Right cardiac atrium (tissue), 5 donors: ENCODE results near the gene CDK18. TPM values are rescaled to one million over a fixed set of nuclear protein-coding genes. Genes with fewer than 3 reads are reported as not detected.

Source experiments
- polyA plus RNA-seq: library from polyadenylated mRNA; stranded (reverse); fragments of 200-250 nt; gene quantifications from one replicate; pipeline ENCODE4 v1.2.3, GENCODE V29; 2013
- total RNA-seq, 4 donors: library from RNA; stranded (reverse); fragmentation: NEBNext Ultra II Directional; extraction: Animal tissue kit (Norgen Biotek cat#: 25700); gene quantifications; one replicate each; pipeline ENCODE4 v1.2.1, GENCODE V29; 2021
- donor health status: healthy with polysubstance abuse.
- donor health status: DM: no; HTN: yes; CAD: no.
- donor health status: DM: no; HTN: no; CAD: no.
- donor health status: DM: no; HTN: yes; CAD: no; lungs with severe emphysema.
- donor health status: DM: yes; HTN: yes; CAD: no.

The CDK18 gene
- total and polyA plus RNA-seq, 5 donors, result 80.2 to 150 (median 142) TPM

Other genes starting within 250 kb of the CDK18 start
- 1 to 10 TPM in 3 of 4 donors, under 1 TPM in 1; 0.50 to 1.6 (median 1.4) TPM for gene NUAK2, start 182.9 kb upstream of the CDK18 start, total RNA-seq
- 0.86 TPM for gene NUAK2, start 182.9 kb upstream of the CDK18 start, polyA plus RNA-seq
- gene KLHDC8A, start 147.7 kb upstream of the CDK18 start, total RNA-seq, result under 1 TPM; 0.35 to 0.71 (median 0.52) TPM
- gene KLHDC8A, start 147.7 kb upstream of the CDK18 start, polyA plus RNA-seq, result 0.36 TPM
- not detected for gene LEMD1, start 82.6 kb upstream of the CDK18 start, total RNA-seq
- not detected for gene LEMD1, start 82.6 kb upstream of the CDK18 start, polyA plus RNA-seq
- under 1 TPM in 1 of 4 donors, not detected in 3; 0.09 TPM for gene BLACAT1, start 48.6 kb upstream of the CDK18 start, total RNA-seq
- 0.07 TPM for gene BLACAT1, start 48.6 kb upstream of the CDK18 start, polyA plus RNA-seq
- gene ELK4, start 127.3 kb downstream of the CDK18 start, total RNA-seq, result 10 to 100 TPM; 39.7 to 45.0 (median 43.2) TPM
- gene ELK4, start 127.3 kb downstream of the CDK18 start, polyA plus RNA-seq, result 6.3 TPM
- gene SLC45A3, start 175.8 kb downstream of the CDK18 start, total RNA-seq, result 1 to 10 TPM; 1.5 to 3.6 (median 2.6) TPM
- gene SLC45A3, start 175.8 kb downstream of the CDK18 start, polyA plus RNA-seq, result 1.5 TPM
- 100 to 1,000 TPM; 224 to 277 (median 251) TPM for gene NUCKS1, start 245.5 kb downstream of the CDK18 start, total RNA-seq
- gene NUCKS1, start 245.5 kb downstream of the CDK18 start, polyA plus RNA-seq, result 89.9 TPM